MM.1S (cell line): ENCODE data around the gene NCEH1.
"Not testable (repeated sequence)": the region's sequence is repeated elsewhere in the genome, so short reads cannot be mapped to it uniquely, and the experiment has no call there.

Source experiments
- EZH2 ChIP-seq: fragments of 300-600 bp; sonication (generic); optimal IDR thresholded peaks from 2 replicates; pipeline ENCODE3; 2017; ENCODE audit warnings: low read depth, mild to moderate bottlenecking, antibody characterized with exemption, low read length, mixed read lengths
- EZH2phosphoT487 ChIP-seq: fragments of 300-600 bp; sonication (generic); IDR thresholded peaks from 2 replicates; pipeline ENCODE4 v1.6.1; 2018; ENCODE audit warnings: antibody characterized with exemption, low read length
- TF ChIP-seq, protein P1 (sequence below): fragments of 300-600 bp; sonication (generic); IDR thresholded peaks from 2 replicates; pipeline ENCODE4 v1.5.1; 2016; ENCODE audit warnings: antibody characterized with exemption, low read length, mixed read lengths

DNA sequence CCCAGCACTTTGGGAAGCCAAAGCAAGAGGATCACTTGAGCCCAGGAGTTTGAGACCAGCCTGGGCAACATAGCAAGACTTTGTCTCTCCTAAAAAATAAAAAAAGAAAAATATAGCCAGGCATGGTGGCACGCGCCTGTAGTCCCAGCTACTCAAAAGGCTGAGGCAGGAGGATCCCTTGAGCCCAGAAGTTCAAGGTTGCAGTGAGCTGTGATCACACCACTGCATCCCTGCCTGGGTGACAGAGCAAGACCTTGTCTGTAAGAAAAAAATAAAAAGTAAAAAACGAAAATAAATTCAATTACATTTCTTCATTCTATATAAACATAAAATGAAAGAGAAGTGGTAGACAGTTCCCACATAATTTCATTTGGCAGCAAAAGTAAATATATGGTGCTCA, 8.1 kb downstream of the NCEH1 start:
- TF ChIP-seq, protein P1, sequence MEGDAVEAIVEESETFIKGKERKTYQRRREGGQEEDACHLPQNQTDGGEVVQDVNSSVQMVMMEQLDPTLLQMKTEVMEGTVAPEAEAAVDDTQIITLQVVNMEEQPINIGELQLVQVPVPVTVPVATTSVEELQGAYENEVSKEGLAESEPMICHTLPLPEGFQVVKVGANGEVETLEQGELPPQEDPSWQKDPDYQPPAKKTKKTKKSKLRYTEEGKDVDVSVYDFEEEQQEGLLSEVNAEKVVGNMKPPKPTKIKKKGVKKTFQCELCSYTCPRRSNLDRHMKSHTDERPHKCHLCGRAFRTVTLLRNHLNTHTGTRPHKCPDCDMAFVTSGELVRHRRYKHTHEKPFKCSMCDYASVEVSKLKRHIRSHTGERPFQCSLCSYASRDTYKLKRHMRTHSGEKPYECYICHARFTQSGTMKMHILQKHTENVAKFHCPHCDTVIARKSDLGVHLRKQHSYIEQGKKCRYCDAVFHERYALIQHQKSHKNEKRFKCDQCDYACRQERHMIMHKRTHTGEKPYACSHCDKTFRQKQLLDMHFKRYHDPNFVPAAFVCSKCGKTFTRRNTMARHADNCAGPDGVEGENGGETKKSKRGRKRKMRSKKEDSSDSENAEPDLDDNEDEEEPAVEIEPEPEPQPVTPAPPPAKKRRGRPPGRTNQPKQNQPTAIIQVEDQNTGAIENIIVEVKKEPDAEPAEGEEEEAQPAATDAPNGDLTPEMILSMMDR = not testable (repeated sequence)
- not testable (repeated sequence) for TF ChIP-seq EZH2phosphoT487, EZH2
